Lower leg skin (tissue), 3 donors: ENCODE data around the gene MB21D2.

Source experiments
- POLR2A ChIP-seq, 2 donors: fragments of 450-650 bp; IDR thresholded peaks; one replicate each; pipeline ENCODE4 v1.6.1; 2016 to 2017; ENCODE audit warnings: antibody characterized with exemption in 2 of 2, mild to moderate bottlenecking in 1 of 2, moderate library complexity in 1 of 2
- TF ChIP-seq, protein P1 (sequence below), 3 donors: fragments of 450-650 bp; IDR thresholded peaks; one replicate each; pipeline ENCODE4 v1.5.1; 2016; ENCODE audit warnings: antibody characterized with exemption in 3 of 3, mild to moderate bottlenecking in 3 of 3, moderate library complexity in 2 of 3

- no peak for TF ChIP-seq POLR2A (IDR thresholded peaks at IDR 0.05)
- TF ChIP-seq, protein P1, sequence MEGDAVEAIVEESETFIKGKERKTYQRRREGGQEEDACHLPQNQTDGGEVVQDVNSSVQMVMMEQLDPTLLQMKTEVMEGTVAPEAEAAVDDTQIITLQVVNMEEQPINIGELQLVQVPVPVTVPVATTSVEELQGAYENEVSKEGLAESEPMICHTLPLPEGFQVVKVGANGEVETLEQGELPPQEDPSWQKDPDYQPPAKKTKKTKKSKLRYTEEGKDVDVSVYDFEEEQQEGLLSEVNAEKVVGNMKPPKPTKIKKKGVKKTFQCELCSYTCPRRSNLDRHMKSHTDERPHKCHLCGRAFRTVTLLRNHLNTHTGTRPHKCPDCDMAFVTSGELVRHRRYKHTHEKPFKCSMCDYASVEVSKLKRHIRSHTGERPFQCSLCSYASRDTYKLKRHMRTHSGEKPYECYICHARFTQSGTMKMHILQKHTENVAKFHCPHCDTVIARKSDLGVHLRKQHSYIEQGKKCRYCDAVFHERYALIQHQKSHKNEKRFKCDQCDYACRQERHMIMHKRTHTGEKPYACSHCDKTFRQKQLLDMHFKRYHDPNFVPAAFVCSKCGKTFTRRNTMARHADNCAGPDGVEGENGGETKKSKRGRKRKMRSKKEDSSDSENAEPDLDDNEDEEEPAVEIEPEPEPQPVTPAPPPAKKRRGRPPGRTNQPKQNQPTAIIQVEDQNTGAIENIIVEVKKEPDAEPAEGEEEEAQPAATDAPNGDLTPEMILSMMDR (IDR thresholded peaks at IDR 0.05), result no peak
These were observed 91.2 kb downstream of the MB21D2 start for GRCh38 chr3:192826214-192827006.
